ENCODE results near the gene LRRIQ1. TPM values are rescaled to one million over a fixed set of nuclear protein-coding genes. Genes with fewer than 3 reads are reported as not detected.

Gene LRRIQ1
- total and polyA plus RNA-seq, 2 donors from 2014 or later = 2.4 to 8.5 TPM

- intact Hi-C loops (cut with DNase I) = no loop called here
- no peak for TF ChIP-seq CTCF (IDR thresholded peaks at IDR 0.05; ENCODE audit: borderline replicate concordance, extremely low read depth, insufficient read depth)
- no peaks in the 10 kb centered on the region for H3K4me1 ChIP-seq (ENCODE audit: control insufficient read depth in 2 of 3, insufficient read depth in 2 of 3, low read depth in 1 of 3, low read length in 3 of 3)
- DNase-seq = no peak
- no peak overlapping the region for H3K27ac ChIP-seq (ENCODE audit: low read depth in 2 of 2, low read length in 2 of 2)
- H3K9me3 ChIP-seq (ENCODE audit: control insufficient read depth in 2 of 3, insufficient read depth in 1 of 3, low read length in 3 of 3) = no peaks in the 10 kb centered on the region
- no peaks in the 10 kb centered on the region for H3K36me3 ChIP-seq (ENCODE audit: control insufficient read depth in 2 of 3, insufficient read depth in 3 of 3, low read length in 3 of 3)
- H3K9ac ChIP-seq (ENCODE audit: low read length in 3 of 3) = no peak overlapping the region
- FAIRE-seq = no peak
- no peaks in the 10 kb centered on the region for H3K27me3 ChIP-seq (ENCODE audit: control insufficient read depth, insufficient read depth, low read length)
- H3K4me3 ChIP-seq (ENCODE audit: low read length in 3 of 3) = no peak overlapping the region
Measured at GRCh38 chr12:85225501-85225900, 189.3 kb downstream of the LRRIQ1 start.

- H3K4me3 ChIP-seq (ENCODE audit: low read length in 3 of 3) = no peak overlapping the region
- no peak for DNase-seq
- no peaks in the 10 kb centered on the region for H3K4me1 ChIP-seq (ENCODE audit: control insufficient read depth in 2 of 3, insufficient read depth in 2 of 3, low read depth in 1 of 3, low read length in 3 of 3)
- intact Hi-C loops (cut with DNase I) = no loop called here
- no peak for TF ChIP-seq CTCF (IDR thresholded peaks at IDR 0.05; ENCODE audit: borderline replicate concordance, extremely low read depth, insufficient read depth)
- no peaks in the 10 kb centered on the region for H3K27me3 ChIP-seq (ENCODE audit: control insufficient read depth, insufficient read depth, low read length)
- H3K36me3 ChIP-seq (ENCODE audit: control insufficient read depth in 2 of 3, insufficient read depth in 3 of 3, low read length in 3 of 3) = no peaks in the 10 kb centered on the region
- no peak overlapping the region for H3K9ac ChIP-seq (ENCODE audit: low read length in 3 of 3)
- FAIRE-seq = no peak
- no peak overlapping the region for H3K27ac ChIP-seq (ENCODE audit: low read depth in 2 of 2, low read length in 2 of 2)
- H3K9me3 ChIP-seq (ENCODE audit: control insufficient read depth in 2 of 3, insufficient read depth in 1 of 3, low read length in 3 of 3) = no peaks in the 10 kb centered on the region
Measured at GRCh38 chr12:85237327-85237726, 201.2 kb downstream of the LRRIQ1 start.

- no peaks in the 10 kb centered on the region for H3K36me3 ChIP-seq (ENCODE audit: control insufficient read depth in 2 of 3, insufficient read depth in 3 of 3, low read length in 3 of 3)
- H3K4me3 ChIP-seq (ENCODE audit: low read length in 3 of 3) = no peak overlapping the region
- no peak overlapping the region for H3K9ac ChIP-seq (ENCODE audit: low read length in 3 of 3)
- intact Hi-C loops (cut with DNase I) = no loop called here
- no peaks in the 10 kb centered on the region for H3K9me3 ChIP-seq (ENCODE audit: control insufficient read depth in 2 of 3, insufficient read depth in 1 of 3, low read length in 3 of 3)
- H3K4me1 ChIP-seq (ENCODE audit: control insufficient read depth in 2 of 3, insufficient read depth in 2 of 3, low read depth in 1 of 3, low read length in 3 of 3) = no peaks in the 10 kb centered on the region
- no peaks in the 10 kb centered on the region for H3K27me3 ChIP-seq (ENCODE audit: control insufficient read depth, insufficient read depth, low read length)
- DNase-seq = no peak
- TF ChIP-seq CTCF (IDR thresholded peaks at IDR 0.05; ENCODE audit: borderline replicate concordance, extremely low read depth, insufficient read depth) = no peak
- no peak overlapping the region for H3K27ac ChIP-seq (ENCODE audit: low read depth in 2 of 2, low read length in 2 of 2)
- no peak for FAIRE-seq
Measured at GRCh38 chr12:85244561-85244960, 208.4 kb downstream of the LRRIQ1 start.

- FAIRE-seq (no peak), DNase-seq (no peak)
- H3K9me3 ChIP-seq (ENCODE audit: control insufficient read depth in 2 of 3, insufficient read depth in 1 of 3, low read length in 3 of 3) = no peaks in the 10 kb centered on the region
- intact Hi-C loops (cut with DNase I) = no loop called here
- H3K4me1 ChIP-seq (ENCODE audit: control insufficient read depth in 2 of 3, insufficient read depth in 2 of 3, low read depth in 1 of 3, low read length in 3 of 3) = no peaks in the 10 kb centered on the region
- no peaks in the 10 kb centered on the region for H3K36me3 ChIP-seq (ENCODE audit: control insufficient read depth in 2 of 3, insufficient read depth in 3 of 3, low read length in 3 of 3)
- H3K27me3 ChIP-seq (ENCODE audit: control insufficient read depth, insufficient read depth, low read length) = no peaks in the 10 kb centered on the region
- H3K4me3 ChIP-seq (ENCODE audit: low read length in 3 of 3) = no peak overlapping the region
- H3K27ac ChIP-seq (ENCODE audit: low read depth in 2 of 2, low read length in 2 of 2) = no peak overlapping the region
- no peak for TF ChIP-seq CTCF (IDR thresholded peaks at IDR 0.05; ENCODE audit: borderline replicate concordance, extremely low read depth, insufficient read depth)
- H3K9ac ChIP-seq (ENCODE audit: low read length in 3 of 3) = no peak overlapping the region
Measured at GRCh38 chr12:85253853-85254252, 217.7 kb downstream of the LRRIQ1 start.

Data from kidney (tissue), 14 donors.